GM19043 (cell line): ENCODE results near the gene MMGT1.
"Not testable (repeated sequence)": the region's sequence is repeated elsewhere in the genome, so short reads cannot be mapped to it uniquely, and the experiment has no call there.

Experiments used
- ATAC-seq: cut with Tn5 transposase; IDR thresholded peaks from one replicate; pipeline ENCODE4 v1.9.1; 2021; ENCODE audit warnings: low read depth; ENCODE audit not compliant: unreplicated experiment

The MMGT1 gene

GRCh38 chrX:135927897-135928296 is 45.9 kb downstream of the MMGT1 start:
- ATAC-seq: no peak

- no peak for ATAC-seq
Measured at GRCh38 chrX:135923353-135923752, 50.4 kb downstream of the MMGT1 start.

GRCh38 chrX:135920516-135920915 is 53.3 kb downstream of the MMGT1 start:
- ATAC-seq: not testable (repeated sequence)

- no peak for ATAC-seq
Measured at GRCh38 chrX:135914404-135914803, 59.4 kb downstream of the MMGT1 start.
